ENCODE data around the gene FRAS1. TPM values are rescaled to one million over a fixed set of nuclear protein-coding genes. Genes with fewer than 3 reads are reported as not detected.

FRAS1 gene
- total and polyA plus RNA-seq, 2 donors (not counting 3 experiments of a cell fraction or from before 2014, with no cell fraction given) = 1.4 to 3.6 TPM

- Histone ChIP-seq H4K20me1 (replicated peaks; ENCODE audit: control insufficient read depth, extremely low read depth, insufficient read depth, low read length) (no peaks in the 10 kb centered on the region), H3K4me2 (ENCODE audit: insufficient read depth, low read length) (no peak overlapping the region), H3K9me1 (replicated peaks; ENCODE audit: control insufficient read depth, extremely low read depth, insufficient read depth, low read length) (no peaks in the 10 kb centered on the region), H3K9me3 (replicated peaks; ENCODE audit: control insufficient read depth, insufficient read depth, low read length) (no peaks in the 10 kb centered on the region), H3K4me3 (replicated peaks in 1 of 3; ENCODE audit: insufficient read depth in 1 of 3, low read depth in 1 of 3, low read length in 3 of 3) (no peak overlapping the region), H2AFZ (ENCODE audit: low read depth, low read length) (no peak overlapping the region), H3K27ac (ENCODE audit: insufficient read depth, low read depth, low read length) (no peak overlapping the region), H3K9ac (replicated peaks; ENCODE audit: extremely low read depth, insufficient read depth, low read length) (no peak overlapping the region), H3K36me3 (ENCODE audit: control insufficient read depth in 2 of 2, extremely low read depth in 1 of 2, insufficient read depth in 2 of 2, low read length in 2 of 2) (no peaks in the 10 kb centered on the region), H3K4me1 (ENCODE audit: control insufficient read depth, extremely low read depth, insufficient read depth, low read length) (no peaks in the 10 kb centered on the region), H3K27me3 (ENCODE audit: control insufficient read depth in 2 of 2, insufficient read depth in 2 of 2, low read length in 2 of 2) (peaks cover 0 to 4% of the 10 kb centered on the region in 2 experiments), H3K79me2 (ENCODE audit: control insufficient read depth, insufficient read depth, low read length) (no peaks in the 10 kb centered on the region)
- no TSS peak for BruUV-seq (replicated peaks)
- ChIA-PET CTCF (no interaction called here), POLR2A (no interaction called here)
- DNase-seq (ENCODE audit: low read depth, low spot score) = no peak
- intact Hi-C loops (cut with micrococcal nuclease) = no loop called here
- no peak for FAIRE-seq
- TF ChIP-seq MYC (IDR thresholded peaks at IDR 0.05; ENCODE audit: low read depth, low read length) = no peak
- TF ChIP-seq POLR2A (IDR thresholded peaks at IDR 0.05; ENCODE audit: low read depth, low read length) = no peak
- TF ChIP-seq FOS (IDR thresholded peaks at IDR 0.05; ENCODE audit: borderline replicate concordance, insufficient read depth, low read length) = no peak
- no peak for TF ChIP-seq JUN (IDR thresholded peaks at IDR 0.05; ENCODE audit: borderline replicate concordance, insufficient read depth, insufficient read length, low read depth)
- no peak for TF ChIP-seq MAX (IDR thresholded peaks at IDR 0.05; ENCODE audit: insufficient read depth, insufficient read length)
- no peak for TF ChIP-seq CTCF (IDR thresholded peaks at IDR 0.05; ENCODE audit: extremely low read depth in 1 of 2, insufficient read depth in 1 of 2, low read depth in 1 of 2, low read length in 2 of 2)
- no peak for TF ChIP-seq EZH2 (IDR thresholded peaks at IDR 0.05; ENCODE audit: borderline replicate concordance, low read depth, low read length, severe bottlenecking)
- no peak for TF ChIP-seq POLR2AphosphoS5 (IDR thresholded peaks at IDR 0.05; ENCODE audit: insufficient read depth, low read depth, low read length)
- TF ChIP-seq GATA2 (IDR thresholded peaks at IDR 0.05; ENCODE audit: insufficient read depth, insufficient read length, low read depth, low read length) = no peak
- dilution Hi-C loops (cut with MboI; ENCODE audit: extremely low pct_ligation_motif_present, low sequenced_read_pairs) = no loop called here
Measured at GRCh38 chr4:78418406-78418805, 361.3 kb downstream of the FRAS1 start.

Data from endothelial cell of umbilical vein (primary cell).